Dermis microvascular lymphatic vessel endothelial cell (primary cell): ENCODE data around the gene CDK5RAP2. TPM values are rescaled to one million over a fixed set of nuclear protein-coding genes. Genes with fewer than 3 reads are reported as not detected.

Experiments used
- DNase-seq, 2 donors: peaks; one replicate each; pipeline versions ENCODE4 v3.0.0 to v3.0.0-alpha.2; 2010; ENCODE audit warnings: low read depth in 2 of 2
- total RNA-seq: library from RNA; depleted of rRNA; stranded (reverse); fragments of >200 nt; gene quantifications from 2 replicates; pipeline ENCODE4 v1.2.1, GENCODE V29; 2014

Gene CDK5RAP2
- total RNA-seq, 1 donor from 2014 or later: 19.0 TPM

DNA sequence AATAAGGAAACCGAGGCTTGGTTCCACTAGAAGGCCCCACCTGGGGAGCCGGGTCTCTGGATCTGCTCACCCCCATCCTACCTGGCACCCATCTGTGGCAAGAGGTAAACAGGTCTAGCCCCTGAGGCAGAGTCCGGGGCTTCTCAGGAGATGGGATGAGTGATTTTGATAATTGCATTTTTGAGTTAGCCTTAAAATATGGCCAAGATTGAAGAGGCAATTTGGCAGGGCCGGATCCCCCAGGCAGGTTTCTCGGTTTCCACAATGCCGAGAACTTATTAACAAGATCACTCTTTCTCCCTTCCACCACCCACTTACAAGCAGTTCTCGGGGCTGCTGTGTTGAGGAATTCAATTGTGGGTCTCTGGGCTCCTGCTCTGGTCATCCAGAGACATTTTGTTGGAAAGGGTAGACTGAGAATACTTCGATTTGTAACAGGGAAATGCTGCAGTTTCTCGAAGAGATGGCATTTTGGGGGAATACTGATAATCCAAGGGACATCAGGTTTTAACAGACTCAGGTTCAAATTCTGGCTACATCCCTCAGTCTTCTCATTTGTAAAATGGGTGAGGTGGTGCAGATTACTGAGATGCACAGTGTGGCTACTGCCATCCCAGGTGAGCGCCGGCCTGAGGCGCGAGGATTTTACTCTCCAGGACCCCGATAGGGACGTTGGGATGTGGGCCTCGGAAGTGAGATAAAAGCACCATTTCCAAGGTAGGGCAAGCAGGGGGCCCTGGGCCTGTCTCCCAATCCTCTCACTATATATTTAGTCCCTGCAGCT, 194.2 kb downstream of the CDK5RAP2 start:
- DNase-seq: no peak

DNA sequence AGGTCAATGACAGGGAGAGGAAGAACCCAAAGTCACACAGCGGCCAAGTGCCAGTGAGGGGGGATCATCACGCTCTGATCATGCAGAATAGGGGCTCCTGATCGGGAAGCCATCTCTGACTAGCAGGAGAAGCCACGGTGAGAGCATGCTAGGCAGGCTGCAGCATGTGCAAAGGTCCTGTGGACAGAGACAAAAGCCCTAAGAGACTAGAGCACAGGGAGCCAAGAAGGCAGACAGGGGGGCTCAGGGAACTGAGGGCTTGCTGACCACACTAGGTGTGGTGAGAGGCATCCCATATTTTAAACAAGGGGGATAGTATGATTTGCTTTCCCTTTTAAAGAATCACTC, 195.1 kb downstream of the CDK5RAP2 start:
- DNase-seq: no peak

DNA sequence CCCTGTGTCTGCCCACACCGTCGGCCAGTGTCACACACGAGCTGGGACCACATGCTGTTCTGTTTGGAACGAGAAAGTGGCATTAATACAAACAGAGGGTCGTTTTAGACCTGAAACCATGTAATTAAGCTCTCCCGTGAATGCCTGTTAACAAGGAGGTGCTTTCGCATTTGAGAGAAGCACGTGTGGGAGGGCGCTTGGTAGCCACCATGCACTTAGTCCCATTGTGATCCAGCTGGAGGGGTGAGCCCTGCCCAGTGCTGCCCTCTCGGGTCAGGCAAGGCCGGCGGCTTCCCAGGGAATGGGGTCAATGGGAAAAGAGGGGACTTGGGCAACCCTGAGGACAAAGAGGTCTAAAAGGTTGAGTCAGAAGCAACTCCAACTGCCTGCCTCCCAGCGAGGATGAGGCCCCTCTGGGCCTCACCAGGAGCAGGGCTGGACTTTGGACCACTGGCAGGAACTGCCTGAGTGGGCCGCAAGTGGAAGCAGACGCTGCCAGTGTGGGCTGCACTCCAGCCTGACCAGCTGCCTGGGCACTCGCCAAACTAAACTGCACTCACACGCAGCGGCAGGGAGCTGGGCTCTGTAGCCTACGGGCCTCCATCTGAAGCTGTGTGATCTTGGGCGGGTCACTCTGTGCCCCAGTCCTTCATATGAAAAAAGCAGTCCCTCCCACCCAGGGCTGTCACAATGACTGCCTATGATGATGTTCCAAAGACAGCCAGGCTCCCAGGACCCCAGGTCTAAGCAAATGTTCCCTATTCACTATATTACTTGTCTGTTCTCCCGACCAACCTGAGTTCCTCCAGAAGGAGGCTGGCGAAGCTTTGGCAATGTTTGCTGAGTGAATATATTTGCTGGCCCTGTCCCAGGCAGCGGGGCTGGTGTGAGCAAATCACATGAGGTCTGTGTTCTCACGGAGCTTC, 195.7 kb downstream of the CDK5RAP2 start:
- DNase-seq: peak; percentile 15 to 63

DNA sequence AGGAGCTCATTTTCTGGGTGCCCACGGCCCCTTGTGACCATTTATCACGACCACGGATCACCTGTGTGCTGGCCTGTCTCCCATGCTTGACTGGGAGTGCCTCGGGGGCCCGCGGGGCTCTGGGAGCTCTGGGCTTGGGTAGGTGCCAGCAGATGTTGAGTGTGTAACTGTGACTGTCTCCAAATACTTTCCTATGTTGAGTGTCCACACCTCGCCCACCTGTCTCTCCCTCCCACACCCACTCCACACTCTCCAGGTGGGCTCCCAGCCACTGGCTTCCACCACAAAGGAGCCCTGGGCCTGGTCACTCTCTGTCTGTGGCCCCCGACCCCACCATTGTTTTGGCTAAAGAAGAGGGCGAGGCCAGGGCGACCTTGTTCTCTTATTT, 196.4 kb downstream of the CDK5RAP2 start:
- no peak for DNase-seq

DNA sequence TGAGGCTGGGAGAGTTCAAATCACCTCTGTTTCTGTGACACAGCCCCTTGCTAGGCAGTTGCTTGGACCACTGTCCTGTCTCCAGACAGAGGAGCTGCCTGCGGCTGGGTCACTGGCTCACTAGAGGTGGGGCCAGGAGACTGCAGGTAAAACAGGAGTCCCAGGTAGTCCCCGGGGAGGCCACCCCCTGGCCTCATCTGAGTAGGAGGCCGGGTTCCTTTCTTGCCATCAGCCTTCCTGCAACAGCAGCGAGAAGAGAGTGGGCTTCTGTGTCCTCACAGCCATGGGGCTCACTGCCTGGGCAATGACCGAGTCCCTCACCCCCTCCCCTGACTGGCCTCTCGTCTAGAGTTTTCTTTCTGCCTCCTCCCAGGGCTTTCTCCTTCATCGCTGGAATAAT, 197.5 kb downstream of the CDK5RAP2 start:
- DNase-seq: no peak

DNA sequence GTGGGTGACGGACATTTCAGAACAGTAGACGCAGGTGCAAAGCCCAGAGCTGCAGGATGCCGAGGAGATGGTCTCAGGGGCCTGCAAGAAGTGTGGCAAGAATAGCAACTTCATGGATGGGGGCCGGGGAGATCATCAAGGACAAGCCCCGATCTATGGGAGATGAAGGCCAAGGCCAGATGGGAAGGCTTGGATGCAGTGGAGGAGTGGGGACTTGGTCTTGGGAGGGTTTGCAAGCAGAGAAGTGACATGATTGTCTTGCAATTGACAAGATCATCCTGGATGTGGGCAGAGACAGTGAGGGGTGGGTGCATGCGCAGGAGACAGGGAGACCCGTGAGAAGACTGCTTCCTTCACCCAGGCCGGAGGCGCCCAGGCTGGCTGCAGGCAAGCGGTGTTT, 198.1 kb downstream of the CDK5RAP2 start:
- DNase-seq: no peak

DNA sequence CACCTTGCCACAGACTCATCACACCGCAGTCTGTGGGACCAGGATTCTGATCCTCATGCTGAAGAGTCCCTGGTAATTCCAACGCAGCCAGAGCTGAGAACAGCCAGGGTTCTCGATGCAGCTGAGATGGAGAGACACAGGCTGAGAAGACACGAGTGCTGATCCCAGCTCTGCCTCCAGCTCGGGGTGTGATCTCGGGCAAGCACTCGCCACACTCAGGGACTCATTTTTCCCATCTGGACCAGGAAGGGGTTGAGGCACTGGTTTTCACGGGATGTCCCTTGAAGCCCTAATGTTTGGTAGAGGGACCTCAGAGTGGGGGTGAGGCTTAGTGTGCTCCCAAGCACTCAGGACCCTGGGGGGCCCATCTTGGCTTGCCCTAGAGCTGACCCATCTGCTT, 200.4 kb downstream of the CDK5RAP2 start:
- DNase-seq: no peak

DNA sequence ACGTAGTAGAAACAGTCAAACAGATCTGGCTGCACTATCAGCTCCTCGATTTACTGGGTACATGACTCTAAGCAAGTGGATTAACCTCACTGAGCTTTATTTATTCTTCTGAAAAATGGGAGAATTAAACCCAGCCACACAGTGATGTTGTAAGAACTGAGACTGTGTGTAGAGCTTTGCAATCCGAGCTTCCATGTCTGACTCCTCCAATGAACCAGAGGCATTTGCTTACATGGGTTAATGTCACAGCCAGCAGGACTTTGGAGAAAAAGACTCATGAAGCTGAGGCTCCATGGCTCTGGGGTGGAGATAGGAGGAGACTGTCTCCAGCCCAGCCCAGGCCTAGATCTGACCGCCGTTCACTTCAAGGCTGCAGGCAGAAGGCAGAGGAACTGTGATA, 201.3 kb downstream of the CDK5RAP2 start:
- DNase-seq: no peak

DNA sequence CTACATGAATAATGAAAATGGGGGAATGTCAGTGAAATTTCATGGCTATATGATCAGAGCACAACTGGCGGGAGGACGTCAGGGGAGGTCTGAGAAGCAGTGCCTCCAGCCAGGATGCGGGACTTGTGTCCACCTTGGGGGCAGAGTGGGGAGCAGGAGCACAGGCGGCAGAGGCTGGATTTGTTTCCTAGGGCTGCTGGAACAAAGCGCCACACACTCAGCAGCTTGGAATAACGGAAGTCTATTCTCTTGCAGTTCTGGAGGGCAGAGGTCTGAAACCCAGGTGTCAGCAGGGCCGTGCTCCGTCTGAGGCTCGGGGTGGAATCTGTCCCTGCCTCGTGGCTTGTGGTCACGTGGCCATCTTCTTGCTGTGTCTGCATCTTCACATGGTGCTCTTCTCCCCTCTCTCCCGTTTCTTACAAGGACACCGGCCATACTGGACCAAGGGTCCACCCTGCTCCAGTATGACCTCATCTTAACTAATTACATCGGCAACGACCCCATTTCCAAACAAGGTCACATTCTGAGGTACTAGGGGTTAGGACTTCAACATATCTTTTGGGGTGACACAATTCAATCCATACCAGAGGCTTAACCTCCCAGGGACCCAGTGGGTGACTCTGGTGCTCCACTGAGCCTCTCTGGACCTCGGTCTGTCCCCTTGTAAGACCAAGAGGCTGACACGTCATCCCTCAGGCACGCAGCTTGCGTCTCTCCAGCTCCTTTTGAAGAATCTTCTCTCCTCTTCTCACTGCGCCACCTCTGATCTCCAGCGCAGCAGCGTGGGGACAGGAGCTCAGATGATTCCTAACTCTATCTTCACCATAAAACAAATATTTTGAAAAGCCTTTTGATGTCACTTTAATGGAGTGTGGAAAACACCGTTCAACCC, 202.5 kb downstream of the CDK5RAP2 start:
- DNase-seq: no peak

DNA sequence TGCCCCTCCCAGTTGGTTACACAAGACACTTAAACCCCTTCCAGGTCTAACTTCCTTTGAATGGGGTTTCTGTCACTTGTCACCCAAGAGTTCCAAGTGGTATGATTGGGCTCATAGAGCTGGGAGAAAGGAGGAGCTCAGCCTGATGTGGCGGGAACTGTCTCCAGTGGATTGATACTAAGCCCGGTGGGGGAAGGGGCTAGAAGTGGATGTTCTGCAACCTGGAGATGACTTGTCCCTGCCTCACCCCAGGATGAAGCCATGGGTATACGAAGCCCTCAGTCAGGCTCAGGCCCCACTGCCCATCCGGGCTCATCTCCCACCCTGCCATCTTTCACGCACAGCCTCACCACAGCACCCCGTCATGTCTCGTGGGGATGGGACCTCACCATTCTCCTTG, 203.9 kb downstream of the CDK5RAP2 start:
- DNase-seq: no peak

DNA sequence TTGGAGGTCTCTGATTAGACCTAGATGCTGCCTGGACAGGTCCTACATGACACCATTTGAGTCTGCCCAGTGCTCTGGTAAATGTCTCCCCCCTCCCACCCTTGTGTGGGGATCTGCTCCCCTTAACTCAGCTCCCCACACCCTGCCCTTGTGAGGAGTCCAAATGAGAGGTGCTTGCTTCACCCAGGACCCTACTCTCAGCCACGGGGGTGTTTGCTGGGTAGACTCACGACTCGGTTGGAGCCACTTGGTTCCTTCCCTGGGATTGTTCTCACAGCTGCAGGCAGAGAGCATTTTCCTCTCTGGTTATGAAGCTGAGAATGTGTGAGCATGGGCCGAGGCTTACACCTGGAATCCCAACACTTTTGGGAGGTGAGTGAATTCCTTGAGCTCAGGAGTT, 204.7 kb downstream of the CDK5RAP2 start:
- no peak for DNase-seq

DNA sequence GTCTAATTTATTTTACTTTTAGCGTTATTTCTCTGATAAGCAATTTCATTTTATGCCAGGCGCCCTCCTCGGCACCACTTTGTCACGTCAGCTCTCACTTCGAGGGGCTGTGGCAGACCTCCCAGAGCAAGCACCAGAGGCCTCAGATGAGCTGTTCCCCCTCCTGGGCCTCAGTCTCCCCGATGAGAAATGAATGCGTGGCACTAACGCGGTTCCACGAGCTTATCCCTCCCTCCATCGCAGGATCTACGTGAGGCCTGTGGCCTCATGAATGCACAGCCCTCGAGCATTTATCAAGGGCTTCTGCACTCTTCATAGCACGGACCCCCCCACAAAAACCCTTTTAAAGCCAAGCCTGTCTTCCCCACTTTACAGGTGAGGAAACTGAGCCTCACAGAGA, 205.2 kb downstream of the CDK5RAP2 start:
- no peak for DNase-seq

DNA sequence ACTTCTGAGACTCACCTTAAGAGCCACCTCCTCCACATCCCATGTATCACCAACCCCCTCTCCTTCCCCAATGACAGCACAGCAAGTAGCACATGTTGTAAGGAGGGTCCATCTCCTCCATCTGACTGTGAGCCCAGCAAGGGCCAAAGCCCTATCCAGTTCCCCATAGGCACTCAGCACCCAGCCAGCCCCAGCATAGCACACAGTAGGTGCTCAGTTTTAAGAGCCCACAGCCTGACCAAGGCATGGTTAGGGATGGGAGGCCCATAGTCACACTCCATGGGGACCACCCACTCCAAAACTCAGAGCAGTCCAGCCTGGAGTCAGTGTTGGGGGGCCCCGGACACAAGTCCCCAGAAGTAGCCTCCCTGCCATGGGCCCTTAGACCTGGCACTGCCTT, 205.7 kb downstream of the CDK5RAP2 start:
- DNase-seq: no peak

DNA sequence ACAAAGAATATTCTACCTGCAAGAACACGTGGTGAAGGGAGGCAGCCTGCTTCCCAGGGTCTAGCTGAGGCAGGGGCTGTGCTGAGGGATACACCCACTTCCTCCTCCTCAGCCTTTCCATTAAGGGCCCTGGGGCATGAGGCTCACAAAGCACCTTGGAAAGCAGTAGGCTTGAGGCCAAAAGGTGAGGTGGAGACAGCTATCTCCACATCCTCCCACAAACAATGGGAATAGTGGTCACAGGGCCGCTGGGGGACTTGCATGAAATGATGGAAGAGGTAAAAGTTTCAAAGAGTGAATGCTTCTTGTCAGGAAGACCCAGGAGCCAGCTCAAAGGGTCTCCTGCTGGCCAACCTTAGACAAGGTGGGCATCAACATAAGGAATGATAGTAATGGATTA, 207.9 kb downstream of the CDK5RAP2 start:
- DNase-seq: no peak

DNA sequence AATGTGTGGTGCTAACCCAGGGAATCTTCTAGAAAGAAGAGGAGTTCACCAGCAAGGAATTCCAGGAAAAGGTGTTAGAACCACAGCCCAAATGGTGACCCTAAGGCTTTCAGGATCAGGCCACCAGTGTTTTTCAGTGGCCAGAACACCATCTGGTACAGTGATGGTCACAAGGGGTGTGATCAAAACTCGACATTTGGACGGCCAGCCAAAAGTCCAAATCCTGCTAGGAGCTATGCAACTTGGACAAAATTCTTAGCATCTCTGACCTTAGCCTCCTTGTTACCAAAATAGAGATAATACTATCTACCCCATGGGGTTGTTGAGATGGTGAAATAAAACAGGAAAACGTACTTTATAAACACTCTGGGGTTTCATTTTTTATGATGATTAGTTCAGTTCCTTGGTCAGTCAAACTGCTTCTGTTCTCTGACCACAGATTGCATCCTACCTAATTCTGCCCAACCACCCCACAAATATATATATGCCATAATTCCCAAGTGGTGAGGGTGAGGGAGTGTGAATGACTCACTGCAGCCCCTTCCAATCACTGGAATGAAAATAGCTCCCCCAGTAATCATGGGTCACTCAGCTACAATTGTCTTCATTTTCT, 210.3 kb downstream of the CDK5RAP2 start:
- DNase-seq: no peak

DNA sequence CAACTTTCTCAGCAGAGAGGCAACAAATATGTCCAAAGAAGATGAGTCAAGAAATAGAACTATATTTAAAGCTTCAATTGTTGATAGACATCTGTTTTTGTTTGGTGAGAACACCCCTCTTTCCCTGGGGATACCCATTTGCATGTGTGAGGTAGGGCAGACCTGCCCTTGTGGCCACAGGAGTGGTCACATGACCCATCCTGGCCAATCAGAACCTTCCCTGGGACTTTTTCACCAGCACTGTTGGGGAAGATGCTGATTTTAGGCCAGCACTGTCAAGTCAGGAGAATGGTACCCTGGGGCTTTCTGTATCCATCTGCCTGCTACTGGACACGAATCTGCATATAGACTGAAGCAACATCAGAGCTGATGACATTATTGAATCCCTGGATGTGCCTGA, 211.2 kb downstream of the CDK5RAP2 start:
- no peak for DNase-seq

DNA sequence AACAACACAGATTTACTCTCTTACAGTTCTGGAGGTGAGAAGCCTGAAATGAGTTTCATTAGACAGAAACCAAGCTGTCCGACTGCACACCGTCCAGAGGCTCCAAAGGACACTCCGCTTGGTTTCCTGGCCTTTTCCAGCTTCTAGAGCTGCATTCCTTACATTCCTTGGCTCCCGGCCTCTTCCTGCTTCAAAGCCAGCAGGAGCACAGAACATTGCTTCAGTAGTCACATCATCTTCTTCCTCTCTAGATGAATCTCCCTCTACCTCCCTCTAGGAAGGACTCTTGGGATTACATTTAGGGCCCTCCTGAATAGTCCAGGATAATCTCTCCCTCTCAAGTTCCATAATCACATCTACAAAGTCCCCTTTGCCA, 213.3 kb downstream of the CDK5RAP2 start:
- peak; percentile 3 to 70 for DNase-seq

DNA sequence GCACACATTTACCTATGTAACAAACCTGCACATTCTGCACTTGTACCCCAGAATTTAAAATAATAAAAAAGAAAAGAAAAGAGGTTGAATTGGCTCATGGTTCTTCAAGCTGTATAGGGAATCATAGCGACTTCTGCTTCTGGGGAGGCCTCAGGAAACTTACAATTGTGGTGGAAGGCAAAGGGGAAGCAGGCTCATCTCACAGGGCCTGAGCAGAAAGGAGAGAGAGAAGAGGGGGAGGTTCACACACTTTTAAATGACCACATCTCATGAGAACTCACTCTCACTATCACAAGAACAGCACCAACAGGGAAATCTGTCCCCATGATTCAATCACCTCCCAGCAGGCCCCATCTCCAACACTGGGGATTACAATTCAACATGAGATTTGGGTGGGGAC, 214.6 kb downstream of the CDK5RAP2 start:
- no peak for DNase-seq

DNA sequence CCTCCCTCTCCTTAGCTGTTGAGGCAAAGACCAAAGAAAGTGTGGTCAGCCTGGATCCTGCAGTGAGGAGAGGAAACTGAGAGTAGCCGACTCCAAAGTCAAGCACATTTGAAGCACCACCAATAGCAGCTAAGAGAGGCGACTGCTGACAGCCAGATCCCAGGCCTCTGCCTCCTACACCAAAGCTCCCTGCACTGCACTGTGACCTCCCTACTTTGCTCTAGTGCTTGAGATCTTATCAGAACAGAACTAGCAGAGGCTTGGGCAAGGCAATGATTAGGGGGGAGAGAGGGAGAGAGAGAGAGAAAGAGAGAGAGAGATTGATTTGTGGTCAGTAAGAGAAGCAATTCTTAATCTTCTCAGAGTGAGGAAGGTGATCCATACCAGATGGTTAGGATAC, 216.3 kb downstream of the CDK5RAP2 start:
- no peak for DNase-seq

DNA sequence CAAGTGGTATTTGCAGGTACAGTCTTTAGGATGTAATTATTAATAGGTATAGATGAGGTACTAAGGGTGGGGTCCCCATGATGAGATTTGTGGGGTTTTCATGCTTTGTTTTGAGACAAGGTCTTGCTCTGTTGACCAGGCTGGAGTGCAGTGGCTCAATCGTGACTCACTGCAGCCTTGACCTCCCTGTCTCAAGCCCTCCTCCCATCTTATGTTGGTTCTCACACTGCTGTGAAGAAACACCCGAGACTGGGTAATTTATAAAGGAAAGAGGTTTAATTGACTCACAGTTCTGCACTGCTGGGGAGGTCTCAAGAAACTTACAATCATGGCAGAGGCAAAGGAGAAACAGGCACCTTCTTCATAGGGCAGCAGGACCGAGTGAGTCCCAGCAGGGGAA, 217.5 kb downstream of the CDK5RAP2 start:
- DNase-seq: no peak

DNA sequence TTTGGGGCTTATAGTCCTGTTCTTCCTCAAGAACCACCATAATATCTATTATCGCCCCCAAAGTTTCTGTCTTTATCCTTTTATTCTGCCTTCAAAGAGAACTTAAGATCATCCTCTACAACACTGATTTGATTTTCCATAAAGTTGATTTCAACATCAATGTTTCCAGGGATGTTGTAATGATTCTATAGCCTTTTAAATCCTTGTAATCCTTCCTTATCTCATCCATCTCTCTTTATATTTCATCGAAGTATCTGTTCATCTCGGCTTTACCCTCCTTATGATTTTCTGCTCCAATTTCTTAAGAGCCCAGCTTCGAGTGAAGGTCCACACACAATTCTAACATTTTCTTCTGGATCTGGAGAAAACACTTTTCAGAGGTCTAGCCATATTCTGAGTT, 218.4 kb downstream of the CDK5RAP2 start:
- no peak for DNase-seq

DNA sequence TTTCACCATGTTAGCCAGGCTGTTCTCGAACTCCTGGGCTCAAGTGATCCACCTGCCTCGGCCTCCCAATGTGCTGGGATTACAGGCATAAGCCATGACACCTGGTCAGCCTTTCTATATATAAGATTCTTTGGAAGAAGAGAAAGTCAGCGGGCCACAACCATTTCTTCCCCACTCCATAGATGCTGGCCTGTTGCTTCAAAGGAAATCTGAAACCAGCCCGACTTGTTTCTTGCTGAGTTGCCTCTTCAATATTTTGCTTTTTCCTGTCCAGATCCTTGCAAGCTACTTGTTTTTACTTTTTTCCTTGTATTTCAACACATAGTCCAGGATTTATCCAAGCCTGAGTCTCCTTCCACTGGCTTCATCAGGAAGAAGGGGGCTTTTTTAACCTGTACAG, 219.5 kb downstream of the CDK5RAP2 start:
- no peak for DNase-seq
